ENCODE results near the gene ECE2.
"Not testable (repeated sequence)": the region's sequence is repeated elsewhere in the genome, so short reads cannot be mapped to it uniquely, and the experiment has no call there.

ECE2 gene

DNA sequence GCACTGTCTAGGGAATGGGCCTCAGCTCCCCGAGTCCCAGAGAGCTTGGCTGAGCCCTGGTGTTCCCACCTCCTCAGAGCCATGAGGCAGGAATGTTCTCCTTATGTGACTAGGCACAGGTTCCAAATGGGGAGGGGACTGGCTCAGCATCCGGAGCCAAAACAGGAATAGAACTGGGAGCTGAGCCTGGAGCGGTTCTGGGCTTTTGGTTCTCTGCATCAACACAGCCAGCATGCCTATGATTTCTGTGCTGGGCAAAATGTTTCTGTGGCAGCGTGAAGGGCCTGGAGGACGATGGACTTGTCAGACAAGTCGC lies 61.5 kb downstream of the ECE2 start, which contains the start of gene FAM131A:
FAM131A (plus strand) TSS at position 202 of the 316 bp plus-strand sequence; CDS start at position 233, 31 bp downstream.
- ATAC-seq, result no peak

DNA sequence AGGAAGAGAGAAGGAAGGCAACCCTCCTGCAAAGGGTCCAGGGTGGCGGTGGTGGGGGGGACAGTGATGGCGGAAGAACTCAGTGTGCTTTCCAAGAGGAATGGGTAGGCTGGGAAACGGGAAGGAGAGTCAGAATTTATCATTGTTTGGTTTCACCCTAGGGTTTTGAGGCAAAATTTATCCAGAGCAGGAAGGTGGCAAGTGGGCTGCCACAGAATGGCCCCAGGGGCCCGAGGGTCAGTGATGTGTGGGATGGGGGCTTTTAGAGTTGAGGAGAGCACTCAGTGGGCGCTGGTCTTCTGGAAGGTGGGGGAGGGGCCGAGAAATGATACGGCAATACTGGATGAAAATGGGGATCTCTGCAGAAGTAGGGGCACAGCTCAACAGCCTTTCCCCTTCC lies 62.2 kb downstream of the ECE2 start:
- no peak for ATAC-seq

DNA sequence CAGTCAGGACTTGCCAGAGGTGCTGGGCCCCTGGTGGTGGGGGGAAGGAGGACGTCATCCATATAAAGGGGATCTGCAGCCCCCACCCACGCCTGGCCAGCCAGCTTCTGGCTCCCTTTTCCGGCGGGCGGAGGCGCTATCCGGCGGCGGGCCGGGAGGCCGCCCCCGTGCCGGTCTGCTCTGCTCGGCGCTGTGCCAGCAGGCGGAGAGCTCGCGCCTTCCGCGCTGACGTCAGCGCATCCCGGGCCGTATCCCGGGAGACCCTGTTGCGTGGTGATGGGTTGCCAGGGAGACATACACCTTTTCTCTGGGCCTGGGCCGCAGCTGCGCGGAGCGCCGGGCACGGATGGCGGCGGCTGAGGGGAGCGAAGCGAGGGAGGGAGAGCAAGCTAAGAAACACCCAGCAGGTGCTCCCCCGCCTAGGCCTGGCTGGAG lies 62.7 kb downstream of the ECE2 start:
- ATAC-seq, result no peak

DNA sequence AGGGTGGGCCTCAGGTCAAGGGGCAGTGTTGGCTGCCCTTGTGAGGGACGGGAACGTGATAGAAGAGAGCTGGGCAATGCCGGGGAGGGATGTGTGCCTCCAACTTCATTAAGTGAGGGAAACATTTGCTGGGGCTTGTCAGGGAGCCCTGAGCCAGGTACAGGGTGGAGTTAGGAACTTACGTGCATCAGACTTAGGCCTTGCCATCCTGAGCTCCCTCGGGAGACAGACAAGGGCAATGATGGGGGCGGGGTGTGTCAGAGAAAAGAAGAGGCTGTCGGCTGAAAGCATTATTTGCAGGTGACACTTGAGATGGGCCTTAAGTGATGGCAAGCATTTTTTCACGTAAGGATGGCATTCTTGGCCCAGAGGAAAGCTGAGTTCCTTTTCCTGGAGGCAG lies 63.2 kb downstream of the ECE2 start:
- ATAC-seq, result no peak

DNA sequence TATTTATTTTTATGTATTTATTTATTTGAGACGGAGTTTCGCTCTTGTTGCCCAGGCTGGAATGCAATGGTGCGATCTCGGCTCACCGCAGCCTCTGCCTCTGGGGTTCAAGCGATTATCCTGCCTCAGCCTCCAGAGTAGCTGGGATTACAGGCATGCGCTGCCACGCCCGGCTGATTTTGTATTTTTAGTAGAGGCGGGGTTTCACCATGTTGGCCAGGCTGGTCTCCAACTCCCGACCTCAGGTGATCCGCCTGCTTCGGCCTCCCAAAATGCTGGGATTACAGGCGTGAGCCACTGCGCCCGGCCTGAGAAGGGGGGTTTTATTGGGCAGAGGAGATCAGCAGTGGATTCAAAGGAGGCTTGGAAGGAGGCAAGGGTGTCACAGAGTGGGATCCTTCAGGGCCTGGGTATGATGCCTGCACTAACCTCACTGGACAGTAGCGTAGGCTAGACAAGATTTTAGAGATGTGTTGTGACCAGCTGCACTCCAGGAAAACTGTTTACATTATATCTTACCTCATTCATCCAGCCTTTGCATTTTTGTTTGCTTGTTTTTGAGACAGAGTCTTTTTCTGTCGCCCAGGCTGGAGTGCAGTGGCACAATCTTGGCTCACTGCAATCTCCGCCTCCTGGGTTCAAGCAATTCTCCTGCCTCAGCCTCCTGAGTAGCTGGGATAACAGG lies 63.8 kb downstream of the ECE2 start:
- ATAC-seq, result not testable (repeated sequence)

DNA sequence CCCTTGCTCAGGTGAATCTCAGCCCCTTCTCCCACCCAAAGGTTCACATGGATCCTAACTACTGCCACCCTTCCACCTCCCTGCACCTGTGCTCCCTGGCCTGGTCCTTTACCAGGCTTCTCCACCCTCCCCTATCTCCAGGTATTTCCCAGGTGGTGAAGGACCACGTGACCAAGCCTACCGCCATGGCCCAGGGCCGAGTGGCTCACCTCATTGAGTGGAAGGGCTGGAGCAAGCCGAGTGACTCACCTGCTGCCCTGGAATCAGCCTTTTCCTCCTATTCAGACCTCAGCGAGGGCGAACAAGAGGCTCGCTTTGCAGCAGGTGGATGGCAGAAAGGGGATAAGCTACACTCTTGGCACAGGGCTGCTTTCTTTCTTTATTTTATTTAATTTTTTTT lies 66.1 kb downstream of the ECE2 start:
- ATAC-seq, result no peak
